H1 (cell line): ENCODE results near the gene PDE4B. TPM values are rescaled to one million over a fixed set of nuclear protein-coding genes. Genes with fewer than 3 reads are reported as not detected.

Experiments
- CEBPB ChIP-seq: IDR thresholded peaks from 2 replicates; pipeline ENCODE4 v1.6.1; 2012; ENCODE audit warnings: low read depth, low read length
- CHD7 ChIP-seq: fragments of 300-600 bp; sonication (generic); IDR thresholded peaks from 2 replicates; pipeline ENCODE4 v1.7.1; 2012; ENCODE audit warnings: low read length, moderate library complexity, mild to moderate bottlenecking, inconsistent platforms; ENCODE audit not compliant: insufficient replicate concordance
- PHF8 ChIP-seq: fragments of 200-600 bp; sonication (generic); conservative IDR thresholded peaks from 2 replicates; pipeline ENCODE4 v1.7.1; 2012; ENCODE audit warnings: low read depth, mild to moderate bottlenecking, inconsistent platforms, low read length, moderate library complexity
- polyA plus RNA-seq, 7 experiments: library from polyadenylated mRNA; depleted of rRNA in 3 of 7; stranded (reverse) in 5 of 7; unstranded in 2 of 7; fragments of >200 nt in 5 of 7; fragments of 200-250 nt in 2 of 7; gene quantifications; 1 replicate in 5 of 7; 2 replicates in 1 of 7; 4 replicates in 1 of 7; pipeline versions ENCODE4 v1.2.1 to v1.2.3, GENCODE V29; 2011 to 2013; ENCODE audit warnings: missing spikeins in 2 of 7, mixed read lengths in 2 of 7
- total RNA-seq: library from RNA; stranded (reverse); fragmentation: NEBNext Ultra II Directional; extraction: Animal tissue kit (Norgen Biotek cat#: 25700); gene quantifications from 2 replicates; pipeline ENCODE4 v1.2.1, GENCODE V29; 2021

Gene PDE4B
- total and polyA plus RNA-seq, 2 of the 8 experiments (the other 6 are each of a cell fraction or from before 2014, with no cell fraction given): 5.0 to 15.1 TPM

- TF ChIP-seq CHD7 (no peak), PHF8 (no peak), CEBPB (no peak)
These were observed 22.1 kb downstream of the PDE4B start (continued) for GRCh38 chr1:65814752-65815151.
